ENCODE data around the gene TNNT2.

GRCh38 chr1:201335174-201335870 is 42.2 kb downstream of the TNNT2 start:
- TF ChIP-seq CTCF (IDR thresholded peaks at IDR 0.05), result no peak
- TF ChIP-seq POLR2A (IDR thresholded peaks at IDR 0.05), result no peak
